GM12878 (cell line): ENCODE results near the gene WDR93. TPM values are rescaled to one million over a fixed set of nuclear protein-coding genes. Genes with fewer than 3 reads are reported as not detected.
A peak's percentile ranks its signal among the peaks of the same experiment; 100 is the strongest.

ENCODE experiments used
- ATAC-seq: fragments of 200-7000 bp; cut with Tn5 transposase; 3 replicates; pipeline ENCODE4 v1.9.1; 2020; ENCODE audit warnings: mild to moderate bottlenecking, moderate library complexity
- BruUV-seq: library from RNA; stranded (reverse); fragments of 400-500 nt; replicated peaks from 2 replicates; lab custom pipeline; 2021; lab: Mats Ljungman, UMichigan
- CTCF ChIA-PET: fragments of 300-600 bp; sonication (Branson Sonifier 250); formaldehyde crosslinking; extraction: SDS; loops from one replicate; lab custom pipeline; 2021; ENCODE audit warnings: inconsistent platforms; lab: Yijun Ruan, JAX
- POLR2A ChIA-PET: fragments of 350-600 bp; formaldehyde crosslinking; extraction: SDS; loops from one replicate; lab custom pipeline; 2021; ENCODE audit warnings: inconsistent platforms; lab: Charles Lee
- RAD21 ChIA-PET: fragments of 300-600 bp; sonication (Branson Sonifier 250); formaldehyde crosslinking; loops from one replicate; lab custom pipeline; 2023; ENCODE audit warnings: antibody characterized with exemption; ENCODE audit not compliant: unreplicated experiment; lab: Charles Lee
- SMC1A ChIA-PET: fragments of 300-600 bp; sonication (Branson Sonifier 250); formaldehyde crosslinking; loops from one replicate; lab custom pipeline; 2023; ENCODE audit not compliant: unreplicated experiment, uncharacterized antibody; lab: Charles Lee
- DNase-seq: peaks from one replicate; pipeline ENCODE4 v3.0.0-alpha.2; 2011; ENCODE audit warnings: low read depth, low spot score
- FAIRE-seq: peaks from 3 replicates; lab custom pipeline; 2011; peaks lifted over from hg19 to GRCh38; lab: Jason Lieb, UNC
- H2AFZ ChIP-seq: 2 replicates; pipeline ENCODE4 v1.6.0; 2011; ENCODE audit warnings: low read depth, low read length, control low read depth; ENCODE audit not compliant: control insufficient read depth
- H3K27ac ChIP-seq: 2 replicates; pipeline ENCODE4 v1.5.1; 2011; ENCODE audit warnings: control low read depth; ENCODE audit not compliant: control insufficient read depth, insufficient read depth
- H3K27me3 ChIP-seq, 2 experiments: replicated peaks in 1 of 2; 2 replicates each; pipeline versions ENCODE4 v1.6.0 to v1.6.1; 2011; ENCODE audit warnings: low read length in 1 of 2; ENCODE audit not compliant: control insufficient read depth in 2 of 2, insufficient read depth in 2 of 2
- H3K36me3 ChIP-seq, 2 experiments: 2 replicates each; pipeline ENCODE4 v1.5.1; 2011; ENCODE audit warnings: low read length in 1 of 2; ENCODE audit not compliant: control insufficient read depth in 2 of 2, insufficient read depth in 2 of 2
- H3K4me1 ChIP-seq: 2 replicates; pipeline ENCODE4 v1.6.1; 2011; ENCODE audit warnings: mild to moderate bottlenecking, low read length, moderate library complexity, mixed read lengths; ENCODE audit not compliant: control insufficient read depth, insufficient read depth
- H3K4me2 ChIP-seq: 2 replicates; pipeline ENCODE4 v1.6.0; 2011; ENCODE audit warnings: control low read depth; ENCODE audit not compliant: control insufficient read depth, insufficient read depth
- H3K4me3 ChIP-seq: fragments of 200-600 bp; sonication (generic); 2 replicates; pipeline ENCODE4 v1.5.1; 2016
- H3K79me2 ChIP-seq: 2 replicates; pipeline ENCODE4 v1.6.0; 2011; ENCODE audit warnings: low read length; ENCODE audit not compliant: control insufficient read depth, insufficient read depth
- H3K9ac ChIP-seq: 2 replicates; pipeline ENCODE4 v1.8.0; 2011; ENCODE audit warnings: low read length, control low read depth, mixed read lengths; ENCODE audit not compliant: control insufficient read depth, insufficient read depth
- H3K9me3 ChIP-seq: replicated peaks from 3 replicates; pipeline ENCODE4 v1.5.1; 2011; ENCODE audit warnings: mild to moderate bottlenecking, low read length; ENCODE audit not compliant: control insufficient read depth, insufficient read depth
- H4K20me1 ChIP-seq: 2 replicates; pipeline ENCODE4 v1.6.0; 2011; ENCODE audit not compliant: control insufficient read depth, insufficient read depth
- DPF2 ChIP-seq: fragments of 450-650 bp; IDR thresholded peaks from 2 replicates; pipeline ENCODE4 v1.6.1; 2017; ENCODE audit warnings: mild to moderate bottlenecking
- FOXK2 ChIP-seq: fragments of 450-650 bp; IDR thresholded peaks from 2 replicates; pipeline ENCODE4 v1.6.1; 2017; ENCODE audit warnings: mild to moderate bottlenecking, moderate library complexity
- GATAD2B ChIP-seq: fragments of 450-650 bp; conservative IDR thresholded peaks from 2 replicates; pipeline ENCODE4 v1.6.1; 2017; ENCODE audit warnings: low read depth, mild to moderate bottlenecking, moderate library complexity
- MTA3 ChIP-seq: IDR thresholded peaks from 2 replicates; pipeline ENCODE4 v1.6.1; 2012; ENCODE audit warnings: low read length, inconsistent platforms, borderline replicate concordance
- POU2F2 ChIP-seq: IDR thresholded peaks from 3 replicates; pipeline ENCODE4 v1.6.1; 2011; ENCODE audit warnings: low read depth, mild to moderate bottlenecking, low read length, borderline replicate concordance
- RUNX3 ChIP-seq: IDR thresholded peaks from 2 replicates; pipeline ENCODE4 v1.6.1; 2012; ENCODE audit warnings: low read length, inconsistent platforms
- SMAD1 ChIP-seq: fragments of 450-650 bp; IDR thresholded peaks from 2 replicates; pipeline ENCODE4 v1.6.1; 2018; ENCODE audit warnings: mild to moderate bottlenecking, low read depth; ENCODE audit not compliant: partially characterized antibody
- YY1 ChIP-seq: IDR thresholded peaks from 2 replicates; pipeline ENCODE4 v1.6.1; 2011; ENCODE audit warnings: low read depth, mild to moderate bottlenecking, low read length
- WGBS: methylation state at CpG from one replicate; pipeline ENCODE4 v1.1.6; 2016; ENCODE audit warnings: low lambda C conversion rate; ENCODE audit not compliant: insufficient replicate concordance, insufficient coverage; ENCODE audit errors: missing lambda C conversion rate; 5-methylcytosine and 5-hydroxymethylcytosine counted together
- in situ Hi-C: fragments of 300-500 bp; cut with MboI; formaldehyde crosslinking; loops from 9 replicates; pipeline ENCODE4 v1.14.3; 2018; ENCODE audit warnings: mixed read lengths
- intact Hi-C: fragments of 100-400 bp; cut with micrococcal nuclease; formaldehyde crosslinking; loops from one replicate; pipeline ENCODE4 v1.14.2; 2022; ENCODE audit not compliant: unreplicated experiment
- polyA plus RNA-seq, 11 experiments: library from polyadenylated mRNA; depleted of rRNA in 4 of 11; unstranded in 6 of 11; stranded (reverse) in 5 of 11; fragments of >200 nt; fragmentation: Nextera tagmentation in 4 of 11; fragmentation: Illumina TruSeq in 1 of 11; extraction: Ambion mirVana in 4 of 11; extraction: Trizol in 1 of 11; gene quantifications; 1 replicate in 1 of 11; 2 replicates in 10 of 11; pipeline versions ENCODE4 v1.2.1 to v1.2.3, GENCODE V29; 2011 to 2016; ENCODE audit warnings: inconsistent platforms in 2 of 11, missing spikeins in 2 of 11, low read depth in 1 of 11
- total RNA-seq, 4 experiments: library from RNA; depleted of rRNA in 3 of 4; stranded (reverse); fragments of >200 nt in 3 of 4; fragmentation: Illumina TruSeq in 1 of 4; extraction: Trizol in 1 of 4; gene quantifications; 2 replicates each; pipeline versions ENCODE4 v1.2.1 to v1.2.3, GENCODE V29; 2013 to 2021

WDR93 gene
- total and polyA plus RNA-seq, 10 of the 15 experiments (the other 5 are each of a cell fraction or from before 2014, with no cell fraction given): not detected

DNA sequence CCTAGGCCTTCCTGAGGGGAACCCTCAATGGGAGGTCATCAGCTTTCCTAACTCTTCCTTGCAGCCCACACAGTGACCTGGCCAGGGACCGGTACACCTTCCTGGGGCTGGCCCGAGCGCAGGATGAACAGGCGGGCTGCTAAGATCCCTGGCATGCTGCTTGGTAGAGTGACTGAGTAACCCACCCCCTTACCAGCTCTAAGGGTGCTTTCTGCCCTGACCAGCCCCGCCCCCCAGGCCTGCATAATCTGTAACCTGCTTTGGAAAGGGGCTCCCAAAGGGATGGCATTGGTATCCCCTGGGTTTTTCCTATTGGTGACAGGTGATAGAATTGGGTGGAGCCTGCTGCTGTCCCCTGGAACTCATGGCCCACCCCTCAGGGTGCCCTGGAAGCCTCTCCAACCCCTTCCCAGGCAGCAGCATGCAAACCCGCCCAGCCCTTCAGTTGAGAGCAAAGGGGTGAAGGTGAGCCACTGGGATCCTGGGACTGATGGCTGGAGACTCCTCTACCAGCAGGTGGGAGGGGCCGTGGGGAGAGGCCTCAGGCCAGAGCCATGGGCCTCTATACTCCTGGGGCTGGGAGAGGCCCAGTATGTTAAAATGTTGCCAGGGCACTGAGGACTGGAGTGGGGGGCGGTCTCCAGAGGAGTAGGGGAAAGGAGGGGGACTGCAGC lies 24.3 kb upstream of the WDR93 start:
- POLR2A ChIA-PET: no interaction called here
- no peak for ATAC-seq
- Histone ChIP-seq H2AFZ (peak overlapping the region; percentile 58; the same call in 1 of the 2 replicates), H3K27ac (no peak overlapping the region), H3K9me3 (no peaks in the 10 kb centered on the region), H3K36me3 (no peaks in the 10 kb centered on the region), H3K4me2 (peak overlapping the region; percentile 64; the same call in 1 of the 2 replicates), H3K9ac (no peak overlapping the region; the same call in 1 of the 2 replicates), H3K4me3 (no peak overlapping the region), H3K79me2 (no peaks in the 10 kb centered on the region), H3K27me3 (peaks cover 0 to 2% of the 10 kb centered on the region in 2 experiments; a peak in 1 of 4 replicates), H4K20me1 (no peaks in the 10 kb centered on the region), H3K4me1 (no peaks in the 10 kb centered on the region)
- TF ChIP-seq RUNX3 (no peak), MTA3 (no peak), FOXK2 (no peak), SMAD1 (no peak), YY1 (no peak), GATAD2B (no peak), POU2F2 (no peak), DPF2 (no peak)
- FAIRE-seq: no peak
- 61% methylated on average over 7 of the region's 8 CpGs for WGBS
- intact Hi-C loops: no loop called here
- SMC1A ChIA-PET: interaction anchor here (0.6 kb wide), 1 partner anchor 248 kb away, joined by 3 read pairs; no protein-coding TSS in a partner anchor
- RAD21 ChIA-PET: no interaction called here
- CTCF ChIA-PET: no interaction called here
- BruUV-seq: no TSS peak
- in situ Hi-C loops: no loop called here
- no peak for DNase-seq
